Endothelial cell (in vitro differentiated cells): Measurements from ENCODE around the gene RBBP4. TPM values are rescaled to one million over a fixed set of nuclear protein-coding genes. Genes with fewer than 3 reads are reported as not detected.

Experiments used
- DNase-seq: peaks from one replicate; pipeline ENCODE4 v3.0.0; 2021; ENCODE audit warnings: low spot score
- H3K27ac Mint-ChIP-seq: one replicate; pipeline ENCODE4 v1.8.0; 2021; ENCODE audit warnings: mixed read lengths, inconsistent platforms; ENCODE audit not compliant: unreplicated experiment
- H3K27me3 Mint-ChIP-seq: one replicate; pipeline ENCODE4 v1.8.0; 2021; ENCODE audit warnings: mild to moderate bottlenecking, moderate library complexity, mixed read lengths, inconsistent platforms; ENCODE audit not compliant: unreplicated experiment
- H3K36me3 Mint-ChIP-seq: one replicate; pipeline ENCODE4 v1.8.0; 2021; ENCODE audit warnings: mild to moderate bottlenecking, low read depth, mixed read lengths, inconsistent platforms; ENCODE audit not compliant: unreplicated experiment
- H3K4me1 Mint-ChIP-seq: one replicate; pipeline ENCODE4 v1.8.0; 2021; ENCODE audit warnings: mild to moderate bottlenecking, mixed read lengths, inconsistent platforms; ENCODE audit not compliant: unreplicated experiment
- H3K4me3 Mint-ChIP-seq: one replicate; pipeline ENCODE4 v1.8.0; 2021; ENCODE audit warnings: mild to moderate bottlenecking, mixed read lengths, inconsistent platforms; ENCODE audit not compliant: unreplicated experiment
- H3K9me3 Mint-ChIP-seq: one replicate; pipeline ENCODE4 v1.8.0; 2021; ENCODE audit warnings: mixed read lengths, inconsistent platforms; ENCODE audit not compliant: unreplicated experiment
- CTCF ChIP-seq: fragments of 200-600 bp; sonication (generic); IDR thresholded peaks from one replicate; pipeline ENCODE4 v1.5.0; 2021; ENCODE audit warnings: antibody characterized with exemption; ENCODE audit not compliant: unreplicated experiment
- total RNA-seq: library from RNA; stranded (reverse); fragmentation: NEBNext Ultra II Directional; extraction: Animal tissue kit (Norgen Biotek cat#: 25700); gene quantifications from one replicate; pipeline ENCODE4 v1.2.1, GENCODE V29; 2021; ENCODE audit not compliant: unreplicated experiment

The RBBP4 gene
- total RNA-seq, 1 donor from 2014 or later, result 280 TPM

GRCh38 chr1:32644426-32644825 lies 6.6 kb upstream of the RBBP4 start:
- Mint-ChIP-seq H3K36me3 (no peaks in the 10 kb centered on the region), H3K27me3 (no peaks in the 10 kb centered on the region), H3K4me3 (no peak overlapping the region), H3K9me3 (no peaks in the 10 kb centered on the region), H3K4me1 (peaks cover 4% of the 10 kb centered on the region), H3K27ac (no peak overlapping the region)
- no peak for DNase-seq
- TF ChIP-seq CTCF, result no peak

- Mint-ChIP-seq H3K4me3 (no peak overlapping the region), H3K4me1 (peaks cover 20% of the 10 kb centered on the region), H3K9me3 (no peaks in the 10 kb centered on the region), H3K27me3 (peaks cover 3% of the 10 kb centered on the region), H3K36me3 (no peaks in the 10 kb centered on the region), H3K27ac (no peak overlapping the region)
- no peak for DNase-seq
- no peak for TF ChIP-seq CTCF
Measured at GRCh38 chr1:32647308-32648134, 3.5 kb upstream of the RBBP4 start.

- H3K4me3 Mint-ChIP-seq, result peak within 1 kb of the TSS; percentile 97
- peaks cover 30% of the 10 kb centered on the region for H3K4me1 Mint-ChIP-seq
- DNase-seq, result peak; percentile 71
- TF ChIP-seq CTCF, result no peak
- no peaks in the 10 kb centered on the region for H3K9me3 Mint-ChIP-seq
- H3K36me3 Mint-ChIP-seq, result peaks cover 3% of the 10 kb centered on the region
- peak within 1 kb of the TSS; percentile 99 for H3K27ac Mint-ChIP-seq
- peaks cover 3% of the 10 kb centered on the region for H3K27me3 Mint-ChIP-seq
Measured at GRCh38 chr1:32650248-32650751, 708 bp upstream of the RBBP4 start, which contains the start of gene ZBTB8OS. TSS of gene ZBTB8OS (minus strand) at chr1:32650550. CDS start at chr1:32650529, 21 bp downstream.

GRCh38 chr1:32651461-32652073 lies 559 bp downstream of the RBBP4 start:
- H3K4me1 Mint-ChIP-seq, result peaks cover 37% of the 10 kb centered on the region
- peak overlapping the region; percentile 97 for H3K4me3 Mint-ChIP-seq
- TF ChIP-seq CTCF, result no peak
- peaks cover 10% of the 10 kb centered on the region for H3K36me3 Mint-ChIP-seq
- H3K27me3 Mint-ChIP-seq, result peaks cover 3% of the 10 kb centered on the region
- DNase-seq, result no peak
- no peaks in the 10 kb centered on the region for H3K9me3 Mint-ChIP-seq
- peak overlapping the region; percentile 88 for H3K27ac Mint-ChIP-seq
